Esophagus muscularis mucosa (tissue), 4 donors: ENCODE measurements around the gene HCN3. TPM values are rescaled to one million over a fixed set of nuclear protein-coding genes. Genes with fewer than 3 reads are reported as not detected.
"Not testable (repeated sequence)": the region's sequence is repeated elsewhere in the genome, so short reads cannot be mapped to it uniquely, and the experiment has no call there.

ENCODE experiments used
- DNase-seq: peaks from one replicate; pipeline ENCODE4 v3.0.0-alpha.2; 2017; ENCODE audit errors: extremely low spot score
- H3K27ac ChIP-seq, 4 donors: fragments of 200-600 bp; sonication (generic); replicated peaks in 1 of 4; 1 replicate in 3 of 4; 2 replicates in 1 of 4; pipeline ENCODE4 v1.5.1; 2016 to 2019; ENCODE audit warnings: mild to moderate bottlenecking in 1 of 4
- H3K27me3 ChIP-seq, 4 donors: fragments of 200-600 bp; sonication (generic); one replicate each; pipeline versions ENCODE4 v1.5.1 to v1.6.0; 2016 to 2019
- H3K36me3 ChIP-seq, 4 donors: fragments of 200-600 bp; sonication (generic); one replicate each; pipeline ENCODE4 v1.5.1; 2016 to 2019
- H3K4me1 ChIP-seq, 4 donors: fragments of 200-600 bp; sonication (generic); one replicate each; pipeline ENCODE4 v1.5.1; 2016 to 2019
- H3K4me3 ChIP-seq, 4 donors: fragments of 200-600 bp; sonication (generic); 1 replicate in 2 of 4; 2 replicates in 2 of 4; pipeline ENCODE4 v1.5.1; 2016 to 2019; ENCODE audit warnings: mild to moderate bottlenecking in 4 of 4, moderate library complexity in 1 of 4
- H3K9me3 ChIP-seq, 4 donors: fragments of 200-600 bp; sonication (generic); 1 replicate in 3 of 4; 2 replicates in 1 of 4; pipeline ENCODE4 v1.5.1; 2016 to 2019
- CTCF ChIP-seq, 3 experiments: fragments of 200-600 bp in 2 of 3; fragments of 450-650 bp in 1 of 3; sonication (generic) in 2 of 3; IDR thresholded peaks; one replicate each; pipeline ENCODE4 v1.5.1; 2017 to 2019; ENCODE audit warnings: antibody characterized with exemption in 3 of 3, mild to moderate bottlenecking in 2 of 3, moderate library complexity in 1 of 3
- EP300 ChIP-seq: sonication (generic); formaldehyde crosslinking; IDR thresholded peaks from one replicate; pipeline ENCODE4 v1.6.1; 2017; ENCODE audit warnings: antibody characterized with exemption
- POLR2A ChIP-seq: fragments of 450-650 bp; IDR thresholded peaks from one replicate; pipeline ENCODE4 v1.6.1; 2017; ENCODE audit warnings: antibody characterized with exemption, moderate library complexity, mild to moderate bottlenecking, low read depth
- POLR2AphosphoS5 ChIP-seq, 2 donors: sonication (generic); formaldehyde crosslinking; IDR thresholded peaks; one replicate each; pipeline ENCODE4 v1.6.1; 2017; ENCODE audit warnings: antibody characterized with exemption in 2 of 2
- WGBS: methylation state at CpG from one replicate; pipeline ENCODE4 v1.1.5; 2018; 5-methylcytosine and 5-hydroxymethylcytosine counted together
- intact Hi-C: fragments of 100-400 bp; cut with DNase I; formaldehyde crosslinking; loops from one replicate; pipeline ENCODE4 v1.15.1; 2023
- total RNA-seq, 4 donors: library from RNA; depleted of rRNA; stranded (reverse); fragments of >200 nt; gene quantifications; one replicate each; pipeline versions ENCODE4 v1.1.0 to v1.2.1, GENCODE V29; 2016

HCN3 gene
- total RNA-seq, 4 donors from 2014 or later, result 1.0 to 2.1 (median 1.4) TPM

GRCh38 chr1:155244368-155245162 lies 32.7 kb upstream of the HCN3 start:
- intact Hi-C loops, result no loop called here
- Histone ChIP-seq H3K9me3 (peaks cover 0 to 3% (median 0%) of the 10 kb centered on the region in 4 donors), H3K27me3 (peaks cover 0 to 4% (median 0%) of the 10 kb centered on the region in 4 donors), H3K36me3 (peaks cover 10 to 31% (median 20%) of the 10 kb centered on the region in 4 donors), H3K27ac (peak overlapping the region; percentile 83 to 92 (median 90)), H3K4me1 (peaks cover 17 to 50% (median 49%) of the 10 kb centered on the region in 4 donors), H3K4me3 (peak overlapping the region; percentile 56 to 68 (median 60))
- no peak for TF ChIP-seq EP300
- peak; percentile 67 for TF ChIP-seq POLR2A
- TF ChIP-seq CTCF (IDR thresholded peaks at IDR 0.05), result peak; percentile 54 to 74 (median 66)
- peak; percentile 94 to 95 for TF ChIP-seq POLR2AphosphoS5 (IDR thresholded peaks at IDR 0.05)
- DNase-seq, result peak; percentile 99
- WGBS, result under 1% methylated on average over 52 of the region's 53 CpGs

- no peak for DNase-seq
- Histone ChIP-seq H3K9me3 (peaks cover 0 to 3% (median 0%) of the 10 kb centered on the region in 4 donors), H3K27me3 (peaks cover 0 to 4% (median 0%) of the 10 kb centered on the region in 4 donors), H3K27ac (peak overlapping the region; percentile 83 to 92 (median 90)), H3K4me1 (peaks cover 17 to 47% (median 47%) of the 10 kb centered on the region in 4 donors), H3K4me3 (peak overlapping the region; percentile 56 to 68 (median 60)), H3K36me3 (peaks cover 10 to 30% (median 19%) of the 10 kb centered on the region in 4 donors)
- intact Hi-C loops, result no loop called here
- TF ChIP-seq EP300 (no peak), POLR2A (no peak)
- WGBS, result 44% methylated on average over 6 of the region's 8 CpGs
Observed at GRCh38 chr1:155245163-155245524, 32.1 kb upstream of the HCN3 start.

- WGBS, result 95% methylated on average over 3 of the region's 3 CpGs
- Histone ChIP-seq H3K4me1 (peaks cover 17 to 45% (median 44%) of the 10 kb centered on the region in 4 donors), H3K36me3 (peaks cover 10 to 33% (median 19%) of the 10 kb centered on the region in 4 donors)
- DNase-seq, H3K27me3 ChIP-seq, H3K27ac ChIP-seq, intact Hi-C loops, H3K9me3 ChIP-seq, H3K4me3 ChIP-seq: not testable (repeated sequence)
Observed at GRCh38 chr1:155246796-155247195, 30.5 kb upstream of the HCN3 start.

GRCh38 chr1:155247667-155248553 lies 29.4 kb upstream of the HCN3 start:
- no peak overlapping the region for H3K4me3 ChIP-seq
- H3K4me1 ChIP-seq, result peaks cover 17 to 44% (median 33%) of the 10 kb centered on the region in 4 donors
- H3K27ac ChIP-seq, result no peak overlapping the region
- peaks cover 0 to 4% (median 0%) of the 10 kb centered on the region in 4 donors for H3K27me3 ChIP-seq
- no peak for TF ChIP-seq CTCF (IDR thresholded peaks at IDR 0.05)
- no peak for TF ChIP-seq POLR2A
- no peak for TF ChIP-seq POLR2AphosphoS5 (IDR thresholded peaks at IDR 0.05)
- TF ChIP-seq EP300, result no peak
- DNase-seq, result no peak
- H3K36me3 ChIP-seq, result peaks cover 10 to 33% (median 19%) of the 10 kb centered on the region in 4 donors
- 88% methylated on average over 26 of the region's 26 CpGs for WGBS
- H3K9me3 ChIP-seq, result peaks cover 0 to 3% (median 0%) of the 10 kb centered on the region in 4 donors
- intact Hi-C loops, result no loop called here

- Histone ChIP-seq H3K4me1 (peaks cover 25 to 51% (median 38%) of the 10 kb centered on the region in 4 donors), H3K9me3 (no peaks in the 10 kb centered on the region), H3K36me3 (peaks cover 10 to 33% (median 19%) of the 10 kb centered on the region in 4 donors), H3K27me3 (no peaks in the 10 kb centered on the region), H3K4me3 (peak overlapping the region; percentile 30 to 37 (median 34)), H3K27ac (peak overlapping the region in 3 of 4 donors; percentile 62 to 69 (median 66))
- WGBS, result 13% methylated on average over 3 of the region's 28 CpGs
- intact Hi-C loops, result loop anchor here (2.0 kb wide), 2 partner anchors 75 to 343 kb away; no protein-coding TSS in a partner anchor
- no peak for TF ChIP-seq POLR2AphosphoS5 (IDR thresholded peaks at IDR 0.05)
- no peak for TF ChIP-seq CTCF (IDR thresholded peaks at IDR 0.05)
- no peak for TF ChIP-seq EP300
- no peak for TF ChIP-seq POLR2A
- no peak for DNase-seq
Observed at GRCh38 chr1:155250246-155250632, 27.0 kb upstream of the HCN3 start.
